Measurements from ENCODE around the gene ZXDC. TPM values are rescaled to one million over a fixed set of nuclear protein-coding genes. Genes with fewer than 3 reads are reported as not detected.

Gene ZXDC
- total and polyA plus RNA-seq, 2 donors (not counting 3 experiments of a cell fraction or from before 2014, with no cell fraction given), result 15.2 to 22.6 TPM

DNA sequence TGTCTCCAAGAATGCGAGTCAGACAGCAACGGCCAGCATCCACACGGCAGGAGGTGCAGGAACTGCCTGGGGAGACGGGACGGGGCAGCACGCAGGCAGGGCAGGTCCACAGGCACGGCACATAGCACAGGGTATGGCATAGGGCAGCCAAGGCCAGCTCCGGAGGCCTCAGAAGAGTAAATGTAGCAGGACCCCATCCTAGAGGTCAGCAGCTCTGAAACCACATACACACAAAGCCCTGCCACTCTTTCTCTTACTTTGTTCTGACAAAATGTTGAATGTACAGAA is 26.9 kb downstream of the ZXDC start:
- FAIRE-seq, result no peak
- Histone ChIP-seq H3K9me1 (replicated peaks; ENCODE audit: control insufficient read depth, extremely low read depth, insufficient read depth, low read length) (no peaks in the 10 kb centered on the region), H3K4me1 (ENCODE audit: control insufficient read depth, extremely low read depth, insufficient read depth, low read length) (no peaks in the 10 kb centered on the region), H4K20me1 (replicated peaks; ENCODE audit: control insufficient read depth, extremely low read depth, insufficient read depth, low read length) (no peaks in the 10 kb centered on the region), H3K36me3 (ENCODE audit: control insufficient read depth in 2 of 2, extremely low read depth in 1 of 2, insufficient read depth in 2 of 2, low read length in 2 of 2) (peaks cover 2 to 19% of the 10 kb centered on the region in 2 experiments), H3K79me2 (ENCODE audit: control insufficient read depth, insufficient read depth, low read length) (no peaks in the 10 kb centered on the region), H3K9me3 (replicated peaks; ENCODE audit: control insufficient read depth, insufficient read depth, low read length) (no peaks in the 10 kb centered on the region), H3K4me2 (ENCODE audit: insufficient read depth, low read length) (no peak overlapping the region), H3K4me3 (replicated peaks in 1 of 3; ENCODE audit: insufficient read depth in 1 of 3, low read depth in 1 of 3, low read length in 3 of 3) (no peak overlapping the region), H3K27ac (ENCODE audit: insufficient read depth, low read depth, low read length) (no peak overlapping the region), H2AFZ (ENCODE audit: low read depth, low read length) (no peak overlapping the region), H3K9ac (replicated peaks; ENCODE audit: extremely low read depth, insufficient read depth, low read length) (no peak overlapping the region), H3K27me3 (ENCODE audit: control insufficient read depth in 2 of 2, insufficient read depth in 2 of 2, low read length in 2 of 2) (no peaks in the 10 kb centered on the region)
- CTCF ChIA-PET, result no interaction called here
- POLR2A ChIA-PET, result no interaction called here
- intact Hi-C loops (cut with micrococcal nuclease), result no loop called here
- DNase-seq (ENCODE audit: low read depth, low spot score), result no peak
- TF ChIP-seq, protein P1, sequence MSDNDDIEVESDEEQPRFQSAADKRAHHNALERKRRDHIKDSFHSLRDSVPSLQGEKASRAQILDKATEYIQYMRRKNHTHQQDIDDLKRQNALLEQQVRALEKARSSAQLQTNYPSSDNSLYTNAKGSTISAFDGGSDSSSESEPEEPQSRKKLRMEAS (IDR thresholded peaks at IDR 0.05; ENCODE audit: insufficient read depth, insufficient read length), result no peak
- TF ChIP-seq GATA2 (IDR thresholded peaks at IDR 0.05; ENCODE audit: insufficient read depth, insufficient read length, low read depth, low read length) (no peak), POLR2AphosphoS5 (IDR thresholded peaks at IDR 0.05; ENCODE audit: insufficient read depth, low read depth, low read length) (no peak), POLR2A (IDR thresholded peaks at IDR 0.05; ENCODE audit: low read depth, low read length) (no peak)
- TF ChIP-seq, protein P2, sequence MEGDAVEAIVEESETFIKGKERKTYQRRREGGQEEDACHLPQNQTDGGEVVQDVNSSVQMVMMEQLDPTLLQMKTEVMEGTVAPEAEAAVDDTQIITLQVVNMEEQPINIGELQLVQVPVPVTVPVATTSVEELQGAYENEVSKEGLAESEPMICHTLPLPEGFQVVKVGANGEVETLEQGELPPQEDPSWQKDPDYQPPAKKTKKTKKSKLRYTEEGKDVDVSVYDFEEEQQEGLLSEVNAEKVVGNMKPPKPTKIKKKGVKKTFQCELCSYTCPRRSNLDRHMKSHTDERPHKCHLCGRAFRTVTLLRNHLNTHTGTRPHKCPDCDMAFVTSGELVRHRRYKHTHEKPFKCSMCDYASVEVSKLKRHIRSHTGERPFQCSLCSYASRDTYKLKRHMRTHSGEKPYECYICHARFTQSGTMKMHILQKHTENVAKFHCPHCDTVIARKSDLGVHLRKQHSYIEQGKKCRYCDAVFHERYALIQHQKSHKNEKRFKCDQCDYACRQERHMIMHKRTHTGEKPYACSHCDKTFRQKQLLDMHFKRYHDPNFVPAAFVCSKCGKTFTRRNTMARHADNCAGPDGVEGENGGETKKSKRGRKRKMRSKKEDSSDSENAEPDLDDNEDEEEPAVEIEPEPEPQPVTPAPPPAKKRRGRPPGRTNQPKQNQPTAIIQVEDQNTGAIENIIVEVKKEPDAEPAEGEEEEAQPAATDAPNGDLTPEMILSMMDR (IDR thresholded peaks at IDR 0.05; ENCODE audit: extremely low read depth in 1 of 2, insufficient read depth in 1 of 2, low read depth in 1 of 2, low read length in 2 of 2), result no peak
- no TSS peak for BruUV-seq (replicated peaks)
- dilution Hi-C loops (cut with MboI; ENCODE audit: extremely low pct_ligation_motif_present, low sequenced_read_pairs), result no loop called here

Data from endothelial cell of umbilical vein (primary cell).